ENCODE measurements around the gene RACK1. TPM values are rescaled to one million over a fixed set of nuclear protein-coding genes. Genes with fewer than 3 reads are reported as not detected.
"Not testable (repeated sequence)": the region's sequence is repeated elsewhere in the genome, so short reads cannot be mapped to it uniquely, and the experiment has no call there.

The RACK1 gene
- total and polyA plus RNA-seq, 2 of the 4 experiments (the other 2 are of a cell fraction), result 4,263 to 9,350 TPM

- H3K9me3 ChIP-seq (ENCODE audit: control insufficient read depth, insufficient read depth, low read length); H3K9me1 ChIP-seq (ENCODE audit: insufficient read depth, low read length); H2AK9ac ChIP-seq (replicated peaks; ENCODE audit: low read depth, low read length, poor library complexity); in situ Hi-C loops (cut with MboI; ENCODE audit: low sequenced_read_pairs); H3K56ac ChIP-seq (ENCODE audit: extremely low read depth, insufficient read depth, low read length); H3K79me1 ChIP-seq (ENCODE audit: low read depth in 1 of 2, low read length in 2 of 2); H3K4me3 ChIP-seq (ENCODE audit: insufficient read depth, low read depth, low read length); H4K8ac ChIP-seq (ENCODE audit: low read depth in 2 of 2, low read length in 2 of 2); H3K27me3 ChIP-seq (ENCODE audit: control insufficient read depth, insufficient read depth, low read length); intact Hi-C loops (cut with micrococcal nuclease); DNase-seq; BruUV-seq (replicated peaks); H2BK15ac ChIP-seq (ENCODE audit: low read depth, low read length); H3K4me2 ChIP-seq (ENCODE audit: low read depth, low read length); H3K4me1 ChIP-seq (ENCODE audit: control insufficient read depth, insufficient read depth, low read length); ATAC-seq (ENCODE audit: low read depth); H3K9ac ChIP-seq (ENCODE audit: low read depth, low read length); H2BK20ac ChIP-seq (ENCODE audit: low read depth, low read length); H3K23ac ChIP-seq (ENCODE audit: low read depth, low read length); dilution Hi-C loops (cut with HindIII; ENCODE audit: low sequenced_read_pairs, unreplicated experiment); H2AK5ac ChIP-seq (ENCODE audit: low read depth, low read length); H4K20me1 ChIP-seq (ENCODE audit: insufficient read depth, low read length); H3K36me3 ChIP-seq (ENCODE audit: control insufficient read depth, insufficient read depth, low read length); CTCF ChIA-PET; H3K18ac ChIP-seq (ENCODE audit: low read depth, low read length); H4K5ac ChIP-seq (ENCODE audit: low read depth, low read length); H2AFZ ChIP-seq (replicated peaks; ENCODE audit: low read length, poor library complexity); H4K91ac ChIP-seq (ENCODE audit: insufficient read depth, low read depth, low read length); H3K14ac ChIP-seq (replicated peaks; ENCODE audit: low read depth, low read length); H3K4ac ChIP-seq (ENCODE audit: low read depth, low read length); H2BK5ac ChIP-seq (ENCODE audit: low read depth, low read length, poor library complexity, severe bottlenecking); H3K27ac ChIP-seq (ENCODE audit: insufficient read depth, low read length); POLR2A ChIA-PET (ENCODE audit: unreplicated experiment); H2BK120ac ChIP-seq (ENCODE audit: low read depth, low read length): not testable (repeated sequence)
- WGBS, 2 experiments (ENCODE audit: extremely low coverage in 2 of 2, insufficient read length in 1 of 2), result no CpG with 5 or more reads among the region's 10 CpGs
These were observed 42.4 kb upstream of the RACK1 start for GRCh38 chr5:181285962-181286705.

GRCh38 chr5:181283841-181284755 lies 40.4 kb upstream of the RACK1 start:
- H4K8ac ChIP-seq (ENCODE audit: low read depth in 2 of 2, low read length in 2 of 2); BruUV-seq (replicated peaks); H3K14ac ChIP-seq (replicated peaks; ENCODE audit: low read depth, low read length); H3K9me3 ChIP-seq (ENCODE audit: control insufficient read depth, insufficient read depth, low read length); H3K27ac ChIP-seq (ENCODE audit: insufficient read depth, low read length); H3K27me3 ChIP-seq (ENCODE audit: control insufficient read depth, insufficient read depth, low read length); DNase-seq; H3K4me2 ChIP-seq (ENCODE audit: low read depth, low read length); H2BK15ac ChIP-seq (ENCODE audit: low read depth, low read length); H4K5ac ChIP-seq (ENCODE audit: low read depth, low read length); H3K36me3 ChIP-seq (ENCODE audit: control insufficient read depth, insufficient read depth, low read length); H4K91ac ChIP-seq (ENCODE audit: insufficient read depth, low read depth, low read length); H2BK5ac ChIP-seq (ENCODE audit: low read depth, low read length, poor library complexity, severe bottlenecking); H3K4ac ChIP-seq (ENCODE audit: low read depth, low read length); H3K9me1 ChIP-seq (ENCODE audit: insufficient read depth, low read length); CTCF ChIA-PET; H3K23ac ChIP-seq (ENCODE audit: low read depth, low read length); POLR2A ChIA-PET (ENCODE audit: unreplicated experiment); H2AK9ac ChIP-seq (replicated peaks; ENCODE audit: low read depth, low read length, poor library complexity); H3K4me1 ChIP-seq (ENCODE audit: control insufficient read depth, insufficient read depth, low read length); H3K4me3 ChIP-seq (ENCODE audit: insufficient read depth, low read depth, low read length); H2AK5ac ChIP-seq (ENCODE audit: low read depth, low read length); in situ Hi-C loops (cut with MboI; ENCODE audit: low sequenced_read_pairs); H3K18ac ChIP-seq (ENCODE audit: low read depth, low read length); H2BK120ac ChIP-seq (ENCODE audit: low read depth, low read length); ATAC-seq (ENCODE audit: low read depth); H3K56ac ChIP-seq (ENCODE audit: extremely low read depth, insufficient read depth, low read length); H2BK20ac ChIP-seq (ENCODE audit: low read depth, low read length); H3K9ac ChIP-seq (ENCODE audit: low read depth, low read length); H2AFZ ChIP-seq (replicated peaks; ENCODE audit: low read length, poor library complexity); intact Hi-C loops (cut with micrococcal nuclease); dilution Hi-C loops (cut with HindIII; ENCODE audit: low sequenced_read_pairs, unreplicated experiment); H3K79me1 ChIP-seq (ENCODE audit: low read depth in 1 of 2, low read length in 2 of 2); H4K20me1 ChIP-seq (ENCODE audit: insufficient read depth, low read length): not testable (repeated sequence)
- WGBS, 2 experiments (ENCODE audit: extremely low coverage in 2 of 2, insufficient read length in 1 of 2), result no CpG with 5 or more reads among the region's 6 CpGs
